ENCODE data around the gene FOXC2. TPM values are rescaled to one million over a fixed set of nuclear protein-coding genes. Genes with fewer than 3 reads are reported as not detected.

The FOXC2 gene
- polyA plus RNA-seq, 1 donor = 0.96 TPM

GRCh38 chr16:86566966-86567700 is 504 bp downstream of the FOXC2 start:
- peak in 1 of 2 donors; percentile 33 for DNase-seq
- Histone ChIP-seq H3K4me1 (ENCODE audit: control insufficient read depth, insufficient read depth, low read length) (peaks cover 2% of the 10 kb centered on the region), H3K27me3 (ENCODE audit: control insufficient read depth, insufficient read depth, low read length) (peaks cover 77% of the 10 kb centered on the region), H3K36me3 (ENCODE audit: control insufficient read depth, insufficient read depth, low read length) (no peaks in the 10 kb centered on the region), H3K27ac (ENCODE audit: low read length) (no peak overlapping the region), H3K9me3 (ENCODE audit: control insufficient read depth, low read depth, low read length) (peaks cover 4% of the 10 kb centered on the region), H3K4me3 (ENCODE audit: low read length) (peak overlapping the region; percentile 6)
- no CpG with 5 or more reads among the region's 88 CpGs for WGBS (ENCODE audit: insufficient coverage, low lambda C conversion rate)

- H3K4me1 ChIP-seq (ENCODE audit: control insufficient read depth, insufficient read depth, low read length) = peaks cover 2% of the 10 kb centered on the region
- peak in 1 of 2 donors; percentile 26 for DNase-seq
- H3K27me3 ChIP-seq (ENCODE audit: control insufficient read depth, insufficient read depth, low read length) = peaks cover 84% of the 10 kb centered on the region
- no peak overlapping the region for H3K27ac ChIP-seq (ENCODE audit: low read length)
- no peaks in the 10 kb centered on the region for H3K36me3 ChIP-seq (ENCODE audit: control insufficient read depth, insufficient read depth, low read length)
- no peak overlapping the region for H3K4me3 ChIP-seq (ENCODE audit: low read length)
- H3K9me3 ChIP-seq (ENCODE audit: control insufficient read depth, low read depth, low read length) = peaks cover 4% of the 10 kb centered on the region
- no CpG with 5 or more reads among the region's 116 CpGs for WGBS (ENCODE audit: insufficient coverage, low lambda C conversion rate)
Observed at GRCh38 chr16:86567701-86568581, 1.3 kb downstream of the FOXC2 start.

GRCh38 chr16:86568677-86569623 is 2.3 kb downstream of the FOXC2 start:
- Histone ChIP-seq H3K4me1 (ENCODE audit: control insufficient read depth, insufficient read depth, low read length) (peaks cover 2% of the 10 kb centered on the region), H3K27ac (ENCODE audit: low read length) (no peak overlapping the region), H3K9me3 (ENCODE audit: control insufficient read depth, low read depth, low read length) (peaks cover 4% of the 10 kb centered on the region), H3K36me3 (ENCODE audit: control insufficient read depth, insufficient read depth, low read length) (no peaks in the 10 kb centered on the region), H3K4me3 (ENCODE audit: low read length) (no peak overlapping the region), H3K27me3 (ENCODE audit: control insufficient read depth, insufficient read depth, low read length) (peaks cover 90% of the 10 kb centered on the region)
- WGBS (ENCODE audit: insufficient coverage, low lambda C conversion rate) = 0% methylated on average over 1 of the region's 33 CpGs
- no peak for DNase-seq

DNA sequence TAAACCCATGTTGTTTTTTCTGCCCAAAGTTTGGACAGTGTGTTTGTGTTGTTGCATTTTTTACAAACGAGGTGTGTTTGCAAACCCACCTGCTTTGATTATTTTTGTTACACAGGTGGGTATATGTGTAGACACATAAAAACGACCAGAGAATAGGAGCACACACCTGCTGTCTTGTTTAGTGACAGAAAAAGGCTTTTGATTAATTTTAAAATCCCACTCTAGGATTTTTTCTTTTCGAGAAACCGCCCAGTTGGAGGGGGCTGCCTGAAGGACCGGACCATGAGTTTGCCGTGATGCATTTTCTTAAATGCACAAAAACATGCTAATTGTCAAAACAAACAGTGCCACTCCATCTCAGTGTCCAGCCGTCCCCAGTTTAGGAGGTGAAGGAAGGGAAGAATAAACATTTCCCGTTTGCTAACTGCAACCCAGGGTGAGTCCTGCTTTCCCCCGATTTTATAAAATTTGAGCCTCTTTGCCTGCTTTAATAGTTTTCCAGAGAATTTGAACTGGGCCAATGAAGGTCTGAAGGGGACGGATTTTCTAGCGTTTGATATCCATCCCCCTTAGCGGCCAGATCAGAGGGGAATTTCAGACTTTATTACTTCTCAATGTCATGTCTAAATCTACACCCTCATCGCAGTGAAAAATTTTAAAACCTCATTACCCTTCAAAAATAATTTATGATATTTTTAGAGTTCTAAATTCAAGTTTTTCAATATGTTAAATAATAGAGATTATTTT is 3.2 kb downstream of the FOXC2 start:
- no peak overlapping the region for H3K27ac ChIP-seq (ENCODE audit: low read length)
- WGBS (ENCODE audit: insufficient coverage, low lambda C conversion rate) = no CpG with 5 or more reads among the region's 13 CpGs
- H3K36me3 ChIP-seq (ENCODE audit: control insufficient read depth, insufficient read depth, low read length) = no peaks in the 10 kb centered on the region
- no peak for DNase-seq
- peaks cover 90% of the 10 kb centered on the region for H3K27me3 ChIP-seq (ENCODE audit: control insufficient read depth, insufficient read depth, low read length)
- H3K9me3 ChIP-seq (ENCODE audit: control insufficient read depth, low read depth, low read length) = peaks cover 4% of the 10 kb centered on the region
- no peak overlapping the region for H3K4me3 ChIP-seq (ENCODE audit: low read length)
- no peaks in the 10 kb centered on the region for H3K4me1 ChIP-seq (ENCODE audit: control insufficient read depth, insufficient read depth, low read length)

- H3K4me1 ChIP-seq (ENCODE audit: control insufficient read depth, insufficient read depth, low read length) = no peaks in the 10 kb centered on the region
- DNase-seq = no peak
- no peak overlapping the region for H3K4me3 ChIP-seq (ENCODE audit: low read length)
- no peak overlapping the region for H3K27ac ChIP-seq (ENCODE audit: low read length)
- no CpG with 5 or more reads among the region's 28 CpGs for WGBS (ENCODE audit: insufficient coverage, low lambda C conversion rate)
- H3K36me3 ChIP-seq (ENCODE audit: control insufficient read depth, insufficient read depth, low read length) = no peaks in the 10 kb centered on the region
- H3K27me3 ChIP-seq (ENCODE audit: control insufficient read depth, insufficient read depth, low read length) = peaks cover 90% of the 10 kb centered on the region
- H3K9me3 ChIP-seq (ENCODE audit: control insufficient read depth, low read depth, low read length) = peaks cover 4% of the 10 kb centered on the region
Observed at GRCh38 chr16:86570558-86571529, 4.2 kb downstream of the FOXC2 start.

GRCh38 chr16:86571530-86571915 is 4.9 kb downstream of the FOXC2 start:
- H3K27ac ChIP-seq (ENCODE audit: low read length) = no peak overlapping the region

GRCh38 chr16:86572041-86572521 is 5.5 kb downstream of the FOXC2 start:
- no peak overlapping the region for H3K4me3 ChIP-seq (ENCODE audit: low read length)
- H3K9me3 ChIP-seq (ENCODE audit: control insufficient read depth, low read depth, low read length) = peaks cover 7% of the 10 kb centered on the region
- H3K4me1 ChIP-seq (ENCODE audit: control insufficient read depth, insufficient read depth, low read length) = no peaks in the 10 kb centered on the region
- DNase-seq = no peak
- H3K27me3 ChIP-seq (ENCODE audit: control insufficient read depth, insufficient read depth, low read length) = peaks cover 93% of the 10 kb centered on the region
- no peaks in the 10 kb centered on the region for H3K36me3 ChIP-seq (ENCODE audit: control insufficient read depth, insufficient read depth, low read length)
- no CpG with 5 or more reads among the region's 12 CpGs for WGBS (ENCODE audit: insufficient coverage, low lambda C conversion rate)
- no peak overlapping the region for H3K27ac ChIP-seq (ENCODE audit: low read length)

More at GRCh38 chr16:86571530-86571915, 4.9 kb downstream of the FOXC2 start:
- Histone ChIP-seq H3K4me3 (ENCODE audit: low read length) (no peak overlapping the region), H3K9me3 (ENCODE audit: control insufficient read depth, low read depth, low read length) (peaks cover 7% of the 10 kb centered on the region), H3K4me1 (ENCODE audit: control insufficient read depth, insufficient read depth, low read length) (no peaks in the 10 kb centered on the region), H3K27me3 (ENCODE audit: control insufficient read depth, insufficient read depth, low read length) (peaks cover 90% of the 10 kb centered on the region), H3K36me3 (ENCODE audit: control insufficient read depth, insufficient read depth, low read length) (no peaks in the 10 kb centered on the region)
- no peak for DNase-seq
- no CpG with 5 or more reads among the region's 10 CpGs for WGBS (ENCODE audit: insufficient coverage, low lambda C conversion rate)

- H3K9me3 ChIP-seq (ENCODE audit: control insufficient read depth, low read depth, low read length) = peaks cover 4% of the 10 kb centered on the region
- DNase-seq = no peak
- no peaks in the 10 kb centered on the region for H3K36me3 ChIP-seq (ENCODE audit: control insufficient read depth, insufficient read depth, low read length)
- H3K27me3 ChIP-seq (ENCODE audit: control insufficient read depth, insufficient read depth, low read length) = peaks cover 93% of the 10 kb centered on the region
- no peak overlapping the region for H3K4me3 ChIP-seq (ENCODE audit: low read length)
- no CpG with 5 or more reads among the region's 8 CpGs for WGBS (ENCODE audit: insufficient coverage, low lambda C conversion rate)
- H3K27ac ChIP-seq (ENCODE audit: low read length) = no peak overlapping the region
- H3K4me1 ChIP-seq (ENCODE audit: control insufficient read depth, insufficient read depth, low read length) = no peaks in the 10 kb centered on the region
Observed at GRCh38 chr16:86572606-86573005, 6.0 kb downstream of the FOXC2 start.

DNA sequence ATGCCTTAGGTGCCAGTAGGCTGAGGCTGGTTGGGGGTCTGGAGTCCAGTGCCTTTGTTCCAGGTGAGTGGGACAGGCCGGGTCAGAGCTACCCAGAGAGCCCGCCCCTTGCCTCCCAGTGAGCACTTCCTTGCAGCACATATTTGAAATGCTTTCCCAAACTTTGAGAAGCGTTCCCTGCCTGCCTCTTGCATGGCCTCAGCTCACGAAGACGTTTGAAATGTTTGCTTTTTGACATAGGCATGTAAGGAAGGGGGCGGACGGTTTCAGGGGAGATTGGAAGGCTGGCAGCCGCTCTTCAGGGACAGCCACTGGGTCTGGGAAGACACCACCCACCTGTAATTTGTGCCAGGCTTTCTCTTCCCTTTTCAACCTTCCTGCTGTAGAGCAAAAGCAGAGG is 6.6 kb downstream of the FOXC2 start:
- Histone ChIP-seq H3K4me3 (ENCODE audit: low read length) (no peak overlapping the region), H3K27me3 (ENCODE audit: control insufficient read depth, insufficient read depth, low read length) (peaks cover 97% of the 10 kb centered on the region), H3K9me3 (ENCODE audit: control insufficient read depth, low read depth, low read length) (peaks cover 4% of the 10 kb centered on the region), H3K27ac (ENCODE audit: low read length) (no peak overlapping the region), H3K4me1 (ENCODE audit: control insufficient read depth, insufficient read depth, low read length) (no peaks in the 10 kb centered on the region), H3K36me3 (ENCODE audit: control insufficient read depth, insufficient read depth, low read length) (no peaks in the 10 kb centered on the region)
- DNase-seq = no peak
- WGBS (ENCODE audit: insufficient coverage, low lambda C conversion rate) = no CpG with 5 or more reads among the region's 8 CpGs
